HepG2 (cell line): ENCODE measurements around the gene BICDL2. TPM values are rescaled to one million over a fixed set of nuclear protein-coding genes. Genes with fewer than 3 reads are reported as not detected.

ENCODE experiments used
- ERF ChIP-seq: IDR thresholded peaks from 2 replicates; pipeline ENCODE4 v1.6.1; 2018; ENCODE audit warnings: missing biosample characterization, missing genetic modification reagents
- FOXP4 ChIP-seq: sonication (generic); formaldehyde crosslinking; IDR thresholded peaks from 2 replicates; pipeline ENCODE4 v1.4.0; 2020; ENCODE audit warnings: missing genetic modification reagents
- HDAC1 ChIP-seq: sonication (generic); formaldehyde crosslinking; IDR thresholded peaks from 2 replicates; pipeline ENCODE4 v1.5.1; 2020; ENCODE audit warnings: mild to moderate bottlenecking, missing genetic modification reagents
- KDM4B ChIP-seq: sonication (generic); formaldehyde crosslinking; IDR thresholded peaks from 2 replicates; pipeline ENCODE4 v1.4.0; 2020; ENCODE audit warnings: missing genetic modification reagents
- KDM5A ChIP-seq: fragments of 200-600 bp; sonication (generic); IDR thresholded peaks from 2 replicates; pipeline ENCODE4 v1.7.0; 2018; ENCODE audit warnings: antibody characterized with exemption, mild to moderate bottlenecking, low read length, borderline replicate concordance
- LCORL ChIP-seq, 2 experiments: fragments of 450-650 bp in 1 of 2; sonication (generic) in 1 of 2; formaldehyde crosslinking in 1 of 2; IDR thresholded peaks; 2 replicates each; pipeline versions ENCODE4 v1.5.0 to v1.6.1; 2017 to 2020; ENCODE audit warnings: antibody characterized with exemption in 1 of 2, missing genetic modification reagents in 1 of 2
- MAZ ChIP-seq, 2 experiments: sonication (generic) in 1 of 2; formaldehyde crosslinking in 1 of 2; IDR thresholded peaks; 2 replicates each; pipeline versions ENCODE4 v1.5.0 to v1.6.1; 2012 to 2020; ENCODE audit warnings: low read depth in 2 of 2, mild to moderate bottlenecking in 2 of 2, borderline replicate concordance in 1 of 2, improper control_type of control experiment in 1 of 2, low read length in 1 of 2, missing genetic modification reagents in 1 of 2, moderate library complexity in 1 of 2
- MBD4 ChIP-seq: IDR thresholded peaks from 2 replicates; pipeline ENCODE4 v1.6.1; 2012; ENCODE audit warnings: low read length, inconsistent platforms, borderline replicate concordance
- RNF2 ChIP-seq: fragments of 450-650 bp; conservative IDR thresholded peaks from 2 replicates; pipeline ENCODE4 v1.6.1; 2016; ENCODE audit warnings: low read depth
- ZNF749 ChIP-seq: sonication (generic); formaldehyde crosslinking; IDR thresholded peaks from 2 replicates; pipeline ENCODE4 v1.8.0; 2022; ENCODE audit warnings: mild to moderate bottlenecking, missing genetic modification reagents, moderate library complexity, borderline replicate concordance
- ZNF781 ChIP-seq: sonication (generic); formaldehyde crosslinking; IDR thresholded peaks from 2 replicates; pipeline ENCODE4 v1.5.1; 2020; ENCODE audit warnings: borderline replicate concordance, mild to moderate bottlenecking, missing genetic modification reagents; ENCODE audit errors: not compliant biosample characterization
- polyA plus RNA-seq, 8 experiments: library from polyadenylated mRNA; depleted of rRNA in 3 of 8; stranded (reverse) in 7 of 8; unstranded in 1 of 8; fragments of >200 nt; fragmentation: Illumina TruSeq in 4 of 8; extraction: Trizol in 4 of 8; gene quantifications; 2 replicates each; pipeline versions ENCODE4 v1.2.1 to v1.2.3, GENCODE V29; 2011 to 2016; ENCODE audit warnings: low read depth in 4 of 8, missing spikeins in 1 of 8, mixed read lengths in 1 of 8; ENCODE audit not compliant: insufficient read depth in 1 of 8
- total RNA-seq, 5 experiments: library from RNA; depleted of rRNA; stranded (reverse); fragments of >200 nt; fragmentation: Illumina TruSeq; extraction: Trizol; gene quantifications; 2 replicates each; pipeline ENCODE4 v1.2.3, GENCODE V29; 2016; ENCODE audit warnings: low read depth in 1 of 5
- TF ChIP-seq, protein P1 (sequence below): sonication (generic); formaldehyde crosslinking; IDR thresholded peaks from 2 replicates; pipeline ENCODE4 v1.5.1; 2020; ENCODE audit warnings: missing genetic modification reagents, mild to moderate bottlenecking, borderline replicate concordance
- TF ChIP-seq, protein P2 (sequence below): sonication (generic); formaldehyde crosslinking; IDR thresholded peaks from 2 replicates; pipeline ENCODE4 v1.5.0; 2020; ENCODE audit warnings: mild to moderate bottlenecking, missing genetic modification reagents
- TF ChIP-seq, protein P3 (sequence below): sonication (generic); formaldehyde crosslinking; IDR thresholded peaks from 2 replicates; pipeline ENCODE4 v1.4.0; 2020; ENCODE audit warnings: missing genetic modification reagents

Gene BICDL2
- total and polyA plus RNA-seq, 2 of the 13 experiments (the other 11 are each of a cell fraction or from before 2014, with no cell fraction given) = 0.12 TPM; not detected in 1

DNA sequence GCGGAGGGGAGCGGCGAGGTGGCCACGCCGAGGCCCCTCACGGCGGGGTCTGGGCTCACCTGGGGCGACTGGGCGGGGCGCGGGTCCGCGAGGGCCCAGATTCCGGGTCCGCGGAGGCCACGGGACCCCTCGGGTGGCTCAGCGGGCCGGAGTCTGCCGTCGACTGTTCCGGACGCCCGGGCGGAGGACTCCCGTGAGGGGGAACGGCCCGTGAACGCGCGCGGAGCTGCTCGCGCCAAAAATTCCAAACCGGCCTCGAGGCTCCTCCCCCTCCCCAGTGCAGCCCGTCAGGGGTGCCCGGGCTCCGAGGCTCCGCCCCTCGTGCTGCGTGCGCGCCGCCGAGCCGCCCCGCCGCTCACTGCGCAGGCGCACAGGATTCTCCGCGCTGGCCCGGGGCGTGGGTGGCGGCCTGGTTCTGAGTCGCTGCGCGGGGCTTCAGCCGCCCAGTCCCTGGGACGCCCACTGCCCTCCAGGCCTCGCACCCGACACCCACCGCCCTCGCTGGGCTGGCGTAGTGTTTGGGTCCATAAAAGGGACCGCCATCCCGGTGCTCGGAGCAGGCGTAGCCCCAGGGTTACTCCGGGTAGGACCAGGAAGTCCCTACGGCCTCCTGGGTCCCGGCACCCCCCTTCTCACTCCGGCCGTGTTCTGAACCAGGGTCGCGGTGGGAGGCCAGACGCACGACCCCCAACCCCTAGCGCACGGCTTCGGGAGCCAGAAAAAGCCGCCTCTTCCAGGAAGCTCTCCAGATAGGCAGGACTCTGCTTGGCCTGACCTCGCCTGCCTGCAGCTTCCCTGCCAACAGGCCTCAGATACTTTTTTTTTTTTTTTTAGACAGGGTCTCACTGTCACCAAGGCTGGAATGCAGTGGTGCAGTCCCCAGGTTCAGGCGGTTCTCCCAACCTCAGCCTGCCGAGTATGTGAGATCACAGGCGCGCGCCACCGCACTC lies 56.2 kb downstream of the BICDL2 start, which contains the start of gene PKMYT1 (continued):
- TF ChIP-seq, protein P1, sequence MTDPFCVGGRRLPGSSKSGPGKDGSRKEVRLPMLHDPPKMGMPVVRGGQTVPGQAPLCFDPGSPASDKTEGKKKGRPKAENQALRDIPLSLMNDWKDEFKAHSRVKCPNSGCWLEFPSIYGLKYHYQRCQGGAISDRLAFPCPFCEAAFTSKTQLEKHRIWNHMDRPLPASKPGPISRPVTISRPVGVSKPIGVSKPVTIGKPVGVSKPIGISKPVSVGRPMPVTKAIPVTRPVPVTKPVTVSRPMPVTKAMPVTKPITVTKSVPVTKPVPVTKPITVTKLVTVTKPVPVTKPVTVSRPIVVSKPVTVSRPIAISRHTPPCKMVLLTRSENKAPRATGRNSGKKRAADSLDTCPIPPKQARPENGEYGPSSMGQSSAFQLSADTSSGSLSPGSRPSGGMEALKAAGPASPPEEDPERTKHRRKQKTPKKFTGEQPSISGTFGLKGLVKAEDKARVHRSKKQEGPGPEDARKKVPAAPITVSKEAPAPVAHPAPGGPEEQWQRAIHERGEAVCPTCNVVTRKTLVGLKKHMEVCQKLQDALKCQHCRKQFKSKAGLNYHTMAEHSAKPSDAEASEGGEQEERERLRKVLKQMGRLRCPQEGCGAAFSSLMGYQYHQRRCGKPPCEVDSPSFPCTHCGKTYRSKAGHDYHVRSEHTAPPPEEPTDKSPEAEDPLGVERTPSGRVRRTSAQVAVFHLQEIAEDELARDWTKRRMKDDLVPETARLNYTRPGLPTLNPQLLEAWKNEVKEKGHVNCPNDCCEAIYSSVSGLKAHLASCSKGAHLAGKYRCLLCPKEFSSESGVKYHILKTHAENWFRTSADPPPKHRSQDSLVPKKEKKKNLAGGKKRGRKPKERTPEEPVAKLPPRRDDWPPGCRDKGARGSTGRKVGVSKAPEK = no peak
- TF ChIP-seq KDM5A = no peak; the same call in 1 of the 2 replicates
- TF ChIP-seq HDAC1 (CRISPR knock-in tag) = peak; percentile 81; the same call in 1 of the 2 replicates
- no peak for TF ChIP-seq MBD4
- TF ChIP-seq MAZ (IDR thresholded peaks at IDR 0.05; ENCODE audit: borderline replicate concordance, low read depth, low read length) = no peak
- TF ChIP-seq MAZ (CRISPR knock-in tag; IDR thresholded peaks at IDR 0.05; ENCODE audit: low read depth) = 0 out of 2 replicates have a peak, but pooled peaks have one; percentile 61
- no peak for TF ChIP-seq ZNF781 (CRISPR knock-in tag)
- TF ChIP-seq, protein P2, sequence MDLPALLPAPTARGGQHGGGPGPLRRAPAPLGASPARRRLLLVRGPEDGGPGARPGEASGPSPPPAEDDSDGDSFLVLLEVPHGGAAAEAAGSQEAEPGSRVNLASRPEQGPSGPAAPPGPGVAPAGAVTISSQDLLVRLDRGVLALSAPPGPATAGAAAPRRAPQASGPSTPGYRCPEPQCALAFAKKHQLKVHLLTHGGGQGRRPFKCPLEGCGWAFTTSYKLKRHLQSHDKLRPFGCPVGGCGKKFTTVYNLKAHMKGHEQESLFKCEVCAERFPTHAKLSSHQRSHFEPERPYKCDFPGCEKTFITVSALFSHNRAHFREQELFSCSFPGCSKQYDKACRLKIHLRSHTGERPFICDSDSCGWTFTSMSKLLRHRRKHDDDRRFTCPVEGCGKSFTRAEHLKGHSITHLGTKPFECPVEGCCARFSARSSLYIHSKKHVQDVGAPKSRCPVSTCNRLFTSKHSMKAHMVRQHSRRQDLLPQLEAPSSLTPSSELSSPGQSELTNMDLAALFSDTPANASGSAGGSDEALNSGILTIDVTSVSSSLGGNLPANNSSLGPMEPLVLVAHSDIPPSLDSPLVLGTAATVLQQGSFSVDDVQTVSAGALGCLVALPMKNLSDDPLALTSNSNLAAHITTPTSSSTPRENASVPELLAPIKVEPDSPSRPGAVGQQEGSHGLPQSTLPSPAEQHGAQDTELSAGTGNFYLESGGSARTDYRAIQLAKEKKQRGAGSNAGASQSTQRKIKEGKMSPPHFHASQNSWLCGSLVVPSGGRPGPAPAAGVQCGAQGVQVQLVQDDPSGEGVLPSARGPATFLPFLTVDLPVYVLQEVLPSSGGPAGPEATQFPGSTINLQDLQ (CRISPR knock-in tag) = 0 out of 2 replicates have a peak, but pooled peaks have one; percentile 26
- no peak for TF ChIP-seq LCORL (IDR thresholded peaks at IDR 0.05)
- TF ChIP-seq LCORL (CRISPR knock-in tag; IDR thresholded peaks at IDR 0.05) = peak; percentile 15; the same call in 1 of the 2 replicates
- TF ChIP-seq, protein P3, sequence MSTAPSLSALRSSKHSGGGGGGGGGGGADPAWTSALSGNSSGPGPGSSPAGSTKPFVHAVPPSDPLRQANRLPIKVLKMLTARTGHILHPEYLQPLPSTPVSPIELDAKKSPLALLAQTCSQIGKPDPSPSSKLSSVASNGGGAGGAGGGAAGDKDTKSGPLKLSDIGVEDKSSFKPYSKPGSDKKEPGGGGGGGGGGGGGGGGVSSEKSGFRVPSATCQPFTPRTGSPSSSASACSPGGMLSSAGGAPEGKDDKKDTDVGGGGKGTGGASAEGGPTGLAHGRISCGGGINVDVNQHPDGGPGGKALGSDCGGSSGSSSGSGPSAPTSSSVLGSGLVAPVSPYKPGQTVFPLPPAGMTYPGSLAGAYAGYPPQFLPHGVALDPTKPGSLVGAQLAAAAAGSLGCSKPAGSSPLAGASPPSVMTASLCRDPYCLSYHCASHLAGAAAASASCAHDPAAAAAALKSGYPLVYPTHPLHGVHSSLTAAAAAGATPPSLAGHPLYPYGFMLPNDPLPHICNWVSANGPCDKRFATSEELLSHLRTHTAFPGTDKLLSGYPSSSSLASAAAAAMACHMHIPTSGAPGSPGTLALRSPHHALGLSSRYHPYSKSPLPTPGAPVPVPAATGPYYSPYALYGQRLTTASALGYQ (CRISPR knock-in tag) = no peak
- no peak for TF ChIP-seq ZNF749 (CRISPR knock-in tag)
- no peak for TF ChIP-seq KDM4B
- TF ChIP-seq RNF2 = 0 out of 2 replicates have a peak, but pooled peaks have one; percentile 23
- TF ChIP-seq ERF (CRISPR knock-in tag) = no peak; the same call in 1 of the 2 replicates
- no peak for TF ChIP-seq FOXP4 (CRISPR knock-in tag)
